ENCODE results near the gene CFAP57.

- TF ChIP-seq ELF4 (IDR thresholded peaks at IDR 0.05) (no peak), SP1 (IDR thresholded peaks at IDR 0.05) (no peak), ZNF384 (IDR thresholded peaks at IDR 0.05) (no peak), FOXM1 (IDR thresholded peaks at IDR 0.05; ENCODE audit: borderline replicate concordance) (no peak), TARDBP (IDR thresholded peaks at IDR 0.05) (no peak), FOXA1 (IDR thresholded peaks at IDR 0.05) (no peak), CTBP1 (IDR thresholded peaks at IDR 0.05; ENCODE audit: borderline replicate concordance) (no peak), HDGF (IDR thresholded peaks at IDR 0.05; ENCODE audit: borderline replicate concordance) (no peak), FOXK2 (IDR thresholded peaks at IDR 0.05) (no peak)
Observed at GRCh38 chr1:43280692-43281091, 108.6 kb downstream of the CFAP57 start.
